Subcutaneous abdominal adipose tissue (tissue), 5 donors: ENCODE measurements around the gene MAP7.

Experiments used
- H3K27ac ChIP-seq: one replicate; pipeline ENCODE4 v1.7.0; 2013; ENCODE audit warnings: low read depth, mild to moderate bottlenecking, inconsistent platforms, low read length, moderate library complexity
- H3K27me3 ChIP-seq, 5 donors: one replicate each; pipeline ENCODE4 v1.7.0; 2013; ENCODE audit warnings: low read length in 5 of 5, inconsistent platforms in 1 of 5; ENCODE audit not compliant: control insufficient read depth in 5 of 5, insufficient read depth in 4 of 5
- H3K36me3 ChIP-seq, 5 donors: one replicate each; pipeline ENCODE4 v1.7.0; 2013; ENCODE audit warnings: low read length in 5 of 5; ENCODE audit not compliant: control insufficient read depth in 5 of 5, insufficient read depth in 5 of 5
- H3K4me1 ChIP-seq, 5 donors: one replicate each; pipeline ENCODE4 v1.7.0; 2013; ENCODE audit warnings: low read length in 5 of 5, mild to moderate bottlenecking in 3 of 5, moderate library complexity in 1 of 5; ENCODE audit not compliant: control insufficient read depth in 5 of 5, insufficient read depth in 5 of 5
- H3K4me3 ChIP-seq, 5 donors: one replicate each; pipeline ENCODE4 v1.7.0; 2013; ENCODE audit warnings: low read length in 5 of 5, low read depth in 1 of 5
- H3K9ac ChIP-seq, 5 donors: one replicate each; pipeline ENCODE4 v1.7.0; 2013; ENCODE audit warnings: low read length in 5 of 5, mild to moderate bottlenecking in 4 of 5, moderate library complexity in 3 of 5
- H3K9me3 ChIP-seq, 5 donors: one replicate each; pipeline ENCODE4 v1.7.0; 2013; ENCODE audit warnings: low read length in 5 of 5; ENCODE audit not compliant: control insufficient read depth in 5 of 5
- donor health status: healthy.
- donor health status: healthy.
- donor health status: healthy.
- donor health status: healthy.
- donor health status: healthy.

Gene MAP7

GRCh38 chr6:136424450-136424849 lies 125.8 kb downstream of the MAP7 start:
- H3K9me3 ChIP-seq, result no peaks in the 10 kb centered on the region
- H3K36me3 ChIP-seq, result peaks cover 0 to 12% (median 5%) of the 10 kb centered on the region in 5 donors
- H3K4me1 ChIP-seq, result no peaks in the 10 kb centered on the region
- no peak overlapping the region for H3K27ac ChIP-seq
- H3K27me3 ChIP-seq, result no peaks in the 10 kb centered on the region
- no peak overlapping the region for H3K9ac ChIP-seq
- no peak overlapping the region for H3K4me3 ChIP-seq

GRCh38 chr6:136421537-136422158 lies 128.6 kb downstream of the MAP7 start:
- Histone ChIP-seq H3K36me3 (peaks cover 0 to 12% (median 5%) of the 10 kb centered on the region in 5 donors), H3K27me3 (no peaks in the 10 kb centered on the region), H3K9me3 (no peaks in the 10 kb centered on the region), H3K4me3 (no peak overlapping the region), H3K4me1 (no peaks in the 10 kb centered on the region), H3K9ac (no peak overlapping the region), H3K27ac (no peak overlapping the region)

GRCh38 chr6:136420853-136421252 lies 129.4 kb downstream of the MAP7 start:
- H3K27ac ChIP-seq, result no peak overlapping the region
- no peaks in the 10 kb centered on the region for H3K27me3 ChIP-seq
- H3K4me3 ChIP-seq, result no peak overlapping the region
- no peaks in the 10 kb centered on the region for H3K9me3 ChIP-seq
- no peak overlapping the region for H3K9ac ChIP-seq
- H3K4me1 ChIP-seq, result no peaks in the 10 kb centered on the region
- peaks cover 0 to 12% (median 5%) of the 10 kb centered on the region in 5 donors for H3K36me3 ChIP-seq

- H3K36me3 ChIP-seq, result peaks cover 0 to 4% (median 0%) of the 10 kb centered on the region in 5 donors
- no peaks in the 10 kb centered on the region for H3K27me3 ChIP-seq
- H3K9ac ChIP-seq, result no peak overlapping the region
- H3K4me3 ChIP-seq, result no peak overlapping the region
- no peaks in the 10 kb centered on the region for H3K4me1 ChIP-seq
- H3K9me3 ChIP-seq, result no peaks in the 10 kb centered on the region
- H3K27ac ChIP-seq, result no peak overlapping the region
Measured at GRCh38 chr6:136415351-136416007, 134.7 kb downstream of the MAP7 start.

- Histone ChIP-seq H3K36me3 (no peaks in the 10 kb centered on the region), H3K27ac (no peak overlapping the region), H3K9me3 (no peaks in the 10 kb centered on the region), H3K27me3 (no peaks in the 10 kb centered on the region), H3K4me1 (no peaks in the 10 kb centered on the region), H3K4me3 (no peak overlapping the region), H3K9ac (no peak overlapping the region)
Measured at GRCh38 chr6:136412410-136412809, 137.8 kb downstream of the MAP7 start.

- no peak overlapping the region for H3K9ac ChIP-seq
- no peak overlapping the region for H3K27ac ChIP-seq
- no peaks in the 10 kb centered on the region for H3K4me1 ChIP-seq
- no peaks in the 10 kb centered on the region for H3K36me3 ChIP-seq
- no peaks in the 10 kb centered on the region for H3K27me3 ChIP-seq
- no peak overlapping the region for H3K4me3 ChIP-seq
- H3K9me3 ChIP-seq, result no peaks in the 10 kb centered on the region
Measured at GRCh38 chr6:136411453-136412354, 138.5 kb downstream of the MAP7 start.

GRCh38 chr6:136411025-136411325 lies 139.2 kb downstream of the MAP7 start:
- no peak overlapping the region for H3K27ac ChIP-seq
- H3K9ac ChIP-seq, result no peak overlapping the region
- H3K4me1 ChIP-seq, result no peaks in the 10 kb centered on the region
- H3K27me3 ChIP-seq, result no peaks in the 10 kb centered on the region
- no peak overlapping the region for H3K4me3 ChIP-seq
- no peaks in the 10 kb centered on the region for H3K36me3 ChIP-seq
- no peaks in the 10 kb centered on the region for H3K9me3 ChIP-seq

- Histone ChIP-seq H3K27me3 (no peaks in the 10 kb centered on the region), H3K27ac (no peak overlapping the region), H3K9me3 (no peaks in the 10 kb centered on the region), H3K4me1 (peaks cover 0 to 5% (median 2%) of the 10 kb centered on the region in 5 donors), H3K9ac (no peak overlapping the region), H3K4me3 (no peak overlapping the region), H3K36me3 (no peaks in the 10 kb centered on the region)
Measured at GRCh38 chr6:136410201-136411024, 139.8 kb downstream of the MAP7 start.

GRCh38 chr6:136409597-136409996 lies 140.6 kb downstream of the MAP7 start:
- no peaks in the 10 kb centered on the region for H3K36me3 ChIP-seq
- no peak overlapping the region for H3K9ac ChIP-seq
- H3K9me3 ChIP-seq, result no peaks in the 10 kb centered on the region
- H3K27ac ChIP-seq, result no peak overlapping the region
- H3K27me3 ChIP-seq, result no peaks in the 10 kb centered on the region
- H3K4me1 ChIP-seq, result peaks cover 0 to 7% (median 4%) of the 10 kb centered on the region in 5 donors
- H3K4me3 ChIP-seq, result no peak overlapping the region
